DND-41 (cell line): ENCODE results near the gene LRP3.

Experiments used
- EZH2 ChIP-seq: IDR thresholded peaks from 3 replicates; pipeline ENCODE4 v1.6.1; 2012; ENCODE audit warnings: borderline replicate concordance, low read depth, mild to moderate bottlenecking, moderate library complexity, low read length, inconsistent platforms; ENCODE audit not compliant: severe bottlenecking
- TF ChIP-seq, protein P1 (sequence below): IDR thresholded peaks from 2 replicates; pipeline ENCODE4 v1.5.1; 2012; ENCODE audit warnings: borderline replicate concordance, low read length, moderate library complexity, mild to moderate bottlenecking; ENCODE audit not compliant: poor library complexity, severe bottlenecking; ENCODE audit errors: extremely low read depth

DNA sequence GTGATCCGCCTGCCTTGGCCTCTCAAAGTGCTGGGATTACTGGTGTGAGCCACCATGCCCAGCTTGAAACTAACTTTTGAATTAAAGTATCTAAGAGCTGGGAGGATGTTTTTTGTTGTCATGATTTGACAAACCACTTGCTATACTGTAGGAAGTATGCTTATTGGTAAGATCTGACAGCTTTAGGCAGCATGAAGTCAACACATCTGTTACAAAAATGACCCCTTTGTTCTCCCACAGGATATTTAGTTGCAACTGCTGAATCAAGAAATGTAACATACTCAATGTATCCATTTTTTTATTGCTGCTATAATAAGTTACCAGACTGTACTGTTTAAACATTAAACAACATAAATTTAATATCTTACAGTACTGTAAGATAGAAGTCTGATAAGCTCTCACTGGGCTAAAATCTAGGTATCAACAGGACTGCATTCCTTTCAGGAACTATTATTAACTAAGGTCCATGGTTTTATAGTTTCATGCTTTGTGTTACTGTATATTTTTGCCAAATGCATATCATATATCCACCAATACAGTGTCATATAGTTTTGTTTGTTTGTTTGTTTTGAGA, 22.8 kb upstream of the LRP3 start:
- TF ChIP-seq, protein P1, sequence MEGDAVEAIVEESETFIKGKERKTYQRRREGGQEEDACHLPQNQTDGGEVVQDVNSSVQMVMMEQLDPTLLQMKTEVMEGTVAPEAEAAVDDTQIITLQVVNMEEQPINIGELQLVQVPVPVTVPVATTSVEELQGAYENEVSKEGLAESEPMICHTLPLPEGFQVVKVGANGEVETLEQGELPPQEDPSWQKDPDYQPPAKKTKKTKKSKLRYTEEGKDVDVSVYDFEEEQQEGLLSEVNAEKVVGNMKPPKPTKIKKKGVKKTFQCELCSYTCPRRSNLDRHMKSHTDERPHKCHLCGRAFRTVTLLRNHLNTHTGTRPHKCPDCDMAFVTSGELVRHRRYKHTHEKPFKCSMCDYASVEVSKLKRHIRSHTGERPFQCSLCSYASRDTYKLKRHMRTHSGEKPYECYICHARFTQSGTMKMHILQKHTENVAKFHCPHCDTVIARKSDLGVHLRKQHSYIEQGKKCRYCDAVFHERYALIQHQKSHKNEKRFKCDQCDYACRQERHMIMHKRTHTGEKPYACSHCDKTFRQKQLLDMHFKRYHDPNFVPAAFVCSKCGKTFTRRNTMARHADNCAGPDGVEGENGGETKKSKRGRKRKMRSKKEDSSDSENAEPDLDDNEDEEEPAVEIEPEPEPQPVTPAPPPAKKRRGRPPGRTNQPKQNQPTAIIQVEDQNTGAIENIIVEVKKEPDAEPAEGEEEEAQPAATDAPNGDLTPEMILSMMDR = no peak
- TF ChIP-seq EZH2 = no peak
